NCI-H1694 (cell line): Measurements from ENCODE around the gene KDM5B.
"Not testable (repeated sequence)": the region's sequence is repeated elsewhere in the genome, so short reads cannot be mapped to it uniquely, and the experiment has no call there.

Experiments
- DNase-seq: peaks from one replicate; lab custom pipeline; 2025; lab: John Stamatoyannopoulos, UW

The KDM5B gene

DNA sequence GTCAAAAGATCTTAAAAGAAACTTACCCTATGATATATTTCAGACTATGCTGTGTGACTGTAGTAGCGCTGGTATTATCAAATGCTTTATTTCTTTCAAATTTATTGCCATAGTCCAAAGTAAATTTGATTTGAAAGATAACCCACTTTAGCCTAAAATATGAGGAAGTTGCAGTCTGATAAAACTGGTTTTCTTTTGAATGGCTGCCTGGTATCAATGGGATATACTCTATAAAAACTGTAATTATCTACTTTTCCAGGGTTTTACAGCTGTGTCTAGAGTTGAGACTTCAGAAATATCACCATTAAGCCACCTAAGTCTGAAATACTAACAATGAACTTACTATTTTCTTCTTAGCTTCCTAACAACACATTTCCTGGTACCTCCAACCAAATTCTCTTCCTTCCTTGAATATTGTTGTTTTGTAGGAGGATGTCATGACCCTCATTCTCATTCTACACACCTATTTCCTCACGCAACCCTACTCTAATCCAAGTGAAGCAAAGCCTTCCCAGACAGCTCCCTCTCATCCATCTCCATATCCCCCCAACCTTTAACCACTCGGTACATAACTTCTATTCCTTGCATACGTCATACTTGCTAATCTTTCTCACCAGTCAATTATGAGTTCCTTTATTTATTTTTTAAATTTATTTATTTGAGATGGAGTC is 17.0 kb downstream of the KDM5B start:
- DNase-seq, result no peak

DNA sequence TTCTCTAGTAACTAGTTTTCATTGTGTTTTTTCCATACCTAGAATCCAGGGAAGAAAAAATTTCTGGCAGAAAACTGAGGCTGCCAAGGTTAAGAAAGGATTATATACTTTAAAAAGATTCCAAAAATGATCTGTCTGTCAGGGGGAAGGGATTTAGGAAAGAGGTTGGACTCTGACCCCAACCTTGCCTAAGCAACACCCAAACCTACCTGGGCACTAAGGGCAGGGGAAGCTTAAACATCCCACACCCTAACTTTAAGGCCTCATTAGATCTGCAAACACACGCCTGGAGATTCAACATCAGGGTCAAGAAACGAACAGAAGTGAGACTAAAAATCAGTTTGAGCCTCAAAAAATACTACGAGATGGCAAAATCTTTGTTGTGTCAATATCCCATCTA is 19.4 kb downstream of the KDM5B start:
- no peak for DNase-seq

DNA sequence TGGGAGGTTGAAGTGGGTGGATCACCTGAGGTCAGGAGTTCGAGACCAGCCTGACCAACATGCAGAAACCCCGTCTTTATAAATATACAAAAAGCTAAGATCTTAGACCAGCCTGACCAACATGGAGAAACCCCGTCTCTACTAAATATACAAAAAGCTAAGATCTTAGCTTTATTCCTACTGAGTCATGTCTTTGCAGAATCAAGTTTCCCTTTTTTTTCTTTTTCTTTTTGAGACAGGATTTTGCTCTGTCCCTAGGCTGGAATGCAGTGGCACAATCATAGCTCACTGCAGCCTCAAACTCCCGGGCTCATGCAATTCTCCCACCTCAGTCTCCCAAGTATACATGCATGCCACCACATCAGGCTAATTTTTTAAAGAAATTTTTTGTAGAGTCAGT is 21.4 kb downstream of the KDM5B start:
- no peak for DNase-seq

DNA sequence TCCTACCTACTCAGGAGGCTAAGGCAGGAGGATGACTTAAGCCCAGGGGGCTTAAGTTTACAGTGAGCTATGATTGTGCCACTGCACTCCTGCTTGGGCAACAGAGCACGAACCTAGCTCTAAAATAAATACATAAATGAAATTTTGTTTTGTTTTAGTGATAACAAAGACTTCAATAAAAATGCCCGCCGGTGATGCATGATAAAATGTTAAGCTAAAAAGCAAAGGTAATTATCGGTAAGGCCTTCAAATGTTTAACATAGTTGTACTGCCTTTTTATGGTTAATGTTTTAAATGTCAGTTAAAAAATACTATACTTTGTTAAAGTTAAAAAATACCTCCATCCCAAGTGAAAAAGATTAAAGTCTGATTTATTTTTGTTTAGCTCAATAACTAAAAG is 27.0 kb downstream of the KDM5B start:
- no peak for DNase-seq

DNA sequence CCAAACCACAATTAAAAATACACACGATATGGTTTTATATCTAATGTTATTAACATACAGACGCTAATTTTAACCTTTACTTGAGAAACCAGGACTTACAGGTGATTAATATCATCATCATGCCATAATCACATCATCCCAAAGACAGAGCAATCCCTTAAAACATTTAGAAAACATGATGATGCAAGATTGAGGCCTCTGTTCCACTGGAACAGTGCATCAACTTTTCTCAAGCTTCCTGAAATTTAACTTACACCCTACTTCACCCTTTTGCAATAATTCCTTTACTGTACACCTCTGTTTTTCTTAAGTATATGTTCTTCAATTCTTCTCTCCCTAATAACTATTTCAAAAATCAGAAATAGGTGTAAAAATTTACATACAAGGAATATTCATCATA is 38.1 kb downstream of the KDM5B start:
- DNase-seq, result no peak

DNA sequence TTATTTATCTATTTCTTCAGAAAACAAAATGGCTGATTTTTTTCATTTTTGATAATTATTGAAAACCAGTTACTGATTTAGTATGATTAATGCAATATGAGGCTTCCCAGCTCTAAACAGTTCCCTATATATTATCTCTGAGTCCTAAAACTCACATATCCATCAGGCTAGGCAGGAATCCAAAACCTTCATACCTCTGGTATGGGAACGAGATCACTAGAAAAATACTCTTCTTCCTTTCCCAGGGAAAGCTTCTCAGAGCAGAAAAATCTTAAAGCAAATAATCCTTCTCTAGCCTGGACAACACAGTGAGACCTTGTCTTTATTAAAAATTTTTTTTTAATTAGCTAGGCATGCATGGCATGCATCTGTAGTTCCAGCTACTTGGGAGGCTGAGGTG is 42.5 kb downstream of the KDM5B start:
- DNase-seq, result no peak

DNA sequence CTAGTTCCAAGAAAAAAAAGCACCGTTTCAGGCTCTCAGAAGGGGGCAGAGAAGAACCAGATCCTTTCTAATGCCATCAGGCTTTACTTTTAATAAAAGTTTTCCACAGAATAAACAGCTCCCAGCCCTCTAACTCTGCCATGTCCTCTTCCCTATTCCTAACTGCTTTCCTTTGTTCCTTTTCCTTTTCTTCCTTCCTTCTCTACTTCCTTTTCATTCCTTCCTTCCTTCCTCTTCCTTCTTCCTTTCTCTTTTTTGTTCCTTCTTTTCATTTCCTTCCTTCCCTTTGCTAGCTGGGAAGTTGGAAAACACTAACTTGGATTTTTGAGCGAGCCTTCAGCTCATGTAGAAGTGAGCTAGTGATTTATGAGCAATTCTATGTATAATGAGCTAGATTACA is 46.2 kb downstream of the KDM5B start:
- no peak for DNase-seq

DNA sequence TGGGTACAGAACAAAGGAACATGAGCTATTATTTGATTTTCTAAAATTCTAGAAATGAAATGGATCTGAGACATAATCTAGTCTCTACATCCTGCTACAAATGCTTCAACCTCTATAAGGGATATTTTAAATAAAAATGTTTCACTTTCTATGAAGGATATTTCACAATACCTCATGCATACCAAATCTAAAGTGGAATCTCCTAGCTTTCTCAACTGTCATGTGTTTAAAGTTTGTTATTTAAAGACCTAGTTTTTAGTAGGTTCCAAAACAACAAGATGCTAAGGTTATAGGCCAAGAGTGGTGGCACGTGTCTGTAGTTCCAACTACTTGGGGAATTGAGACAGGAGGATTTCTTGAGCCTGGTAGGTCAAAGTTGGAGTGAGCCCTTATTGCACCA is 47.6 kb downstream of the KDM5B start:
- DNase-seq, result no peak

DNA sequence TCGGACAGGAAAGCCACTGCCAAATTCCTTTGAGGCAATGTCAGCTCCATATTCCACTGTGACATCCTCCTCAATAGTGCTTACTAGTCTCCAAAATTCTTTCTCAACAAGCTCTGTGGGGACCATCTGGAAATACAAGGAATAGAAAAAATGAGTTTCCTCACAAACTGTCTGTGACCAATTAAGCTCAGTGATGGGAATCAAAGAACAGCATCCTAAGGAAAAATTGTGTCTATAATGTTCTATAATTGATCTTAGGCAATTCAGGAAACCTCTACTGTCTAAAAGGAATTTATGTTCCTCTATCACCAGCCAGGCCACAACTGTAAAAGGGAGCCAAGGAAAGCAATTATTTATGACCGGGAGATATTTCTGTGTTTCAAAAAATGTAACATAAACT is 51.8 kb downstream of the KDM5B start:
- DNase-seq, result no peak

DNA sequence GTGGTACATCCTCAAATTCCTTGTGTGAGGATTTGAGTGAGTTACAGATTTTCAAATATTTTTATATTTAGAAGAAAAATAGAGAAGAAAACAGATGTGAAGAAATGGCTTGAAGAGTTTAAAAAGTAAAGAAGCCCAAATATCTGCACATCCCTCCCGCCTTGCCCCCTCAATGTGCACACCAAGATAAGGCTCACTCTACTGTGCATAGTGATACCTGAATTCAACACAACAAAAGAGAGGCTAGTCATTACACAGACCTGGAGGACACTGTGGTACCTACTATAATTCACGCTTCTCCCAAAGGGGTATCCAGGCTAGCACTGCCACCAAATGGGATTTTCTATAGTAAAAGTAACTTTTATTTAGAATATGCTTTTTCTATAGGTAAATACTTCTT is 53.9 kb downstream of the KDM5B start:
- no peak for DNase-seq

DNA sequence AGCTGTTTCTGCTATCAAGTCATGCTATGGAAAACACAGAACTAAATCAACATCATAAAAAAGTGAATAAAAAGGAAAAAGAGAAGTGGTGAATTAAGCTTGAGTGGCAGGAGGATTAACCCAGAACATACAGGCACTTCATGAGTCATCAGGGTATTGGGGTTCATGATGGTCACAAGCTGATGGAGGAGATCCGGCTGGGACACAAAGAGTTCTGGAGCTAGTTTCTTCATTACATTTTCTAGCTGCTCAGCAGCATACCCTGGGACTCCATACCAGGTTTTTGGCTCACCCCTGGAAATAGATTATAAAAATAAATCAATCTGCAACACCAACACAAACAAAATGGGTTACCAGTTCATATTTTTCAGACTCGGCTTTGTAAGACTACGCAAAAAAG is 55.4 kb downstream of the KDM5B start:
- DNase-seq, result no peak

DNA sequence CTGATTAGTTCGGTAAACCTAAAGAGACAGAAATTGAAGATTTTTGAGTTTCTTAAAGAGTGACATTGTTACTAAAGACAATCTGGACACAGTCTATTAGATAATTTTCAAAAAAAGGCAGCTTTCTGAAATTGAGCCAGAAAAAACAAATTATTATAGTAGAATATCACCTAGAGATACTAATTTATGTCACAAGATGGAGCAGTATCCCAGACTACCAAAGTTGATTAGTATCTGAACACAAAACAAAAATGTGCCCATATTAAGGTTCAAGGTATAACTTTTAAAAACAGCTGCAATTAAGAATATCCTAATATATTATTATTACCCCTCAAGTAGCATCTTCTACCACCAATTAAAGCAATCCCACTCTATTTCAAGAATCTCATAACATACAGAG is 57.5 kb downstream of the KDM5B start:
- peak; percentile 1 for DNase-seq

DNA sequence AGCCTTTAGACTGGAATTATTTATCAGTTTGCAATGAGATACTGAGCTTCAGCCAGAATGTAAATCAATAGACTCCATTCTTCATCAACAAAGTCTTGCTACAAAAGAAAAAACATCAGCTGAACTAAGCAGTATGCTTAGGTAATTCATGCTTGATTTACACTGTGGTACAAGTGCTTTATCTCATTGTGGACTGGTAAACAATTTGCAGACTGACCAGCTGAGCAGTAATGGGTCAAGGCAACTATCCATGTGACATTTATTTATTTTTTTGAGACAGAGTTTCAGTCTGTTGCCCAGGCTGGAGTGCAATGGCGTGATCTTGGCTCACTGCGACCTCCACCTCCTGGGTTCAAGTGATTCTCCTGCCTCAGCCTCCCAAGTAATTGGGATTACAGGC is 58.2 kb downstream of the KDM5B start:
- DNase-seq, result no peak

DNA sequence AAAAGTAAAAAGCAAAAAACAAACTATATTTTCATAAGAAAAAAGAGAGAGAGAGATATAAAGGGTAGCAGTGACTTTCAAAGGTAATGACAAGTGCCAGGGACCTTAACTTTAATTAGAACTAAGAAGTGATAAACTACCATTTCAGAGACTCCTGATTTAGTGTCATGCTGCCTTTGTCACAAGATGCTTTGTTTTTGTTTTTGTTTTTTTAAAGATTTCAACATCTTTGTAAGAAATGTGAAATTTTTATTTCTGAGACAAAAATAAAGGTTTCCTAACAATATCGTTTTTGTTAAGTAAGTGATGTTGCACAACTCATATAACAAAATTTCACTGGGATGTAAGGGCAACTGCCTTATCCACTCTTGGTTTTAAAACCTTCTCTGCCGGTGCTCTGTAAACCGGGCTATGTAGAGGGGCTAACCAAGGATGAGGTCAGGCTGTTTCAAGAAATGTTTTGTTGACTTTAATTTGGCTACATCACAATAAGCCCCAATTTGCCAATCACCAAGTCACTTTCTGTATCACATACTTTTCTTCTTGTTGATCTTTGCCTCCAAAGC is 62.8 kb downstream of the KDM5B start:
- no peak for DNase-seq

DNA sequence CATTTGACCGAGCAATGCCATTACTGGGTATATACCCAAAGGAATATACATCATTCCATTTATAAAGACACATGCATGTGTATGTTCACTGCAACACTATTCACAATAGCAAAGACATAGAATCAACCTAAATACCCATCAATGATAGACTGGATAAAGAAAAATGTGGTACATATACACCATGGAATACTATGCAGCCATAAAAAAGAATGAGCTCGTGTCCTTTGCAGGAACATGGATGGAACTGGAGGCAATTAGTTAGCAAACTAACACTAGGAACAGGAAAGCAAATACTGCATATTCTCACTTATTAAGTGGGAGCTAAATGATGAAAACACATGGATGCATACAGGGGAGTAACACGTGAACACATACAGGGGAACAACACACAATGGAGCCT is 63.5 kb downstream of the KDM5B start:
- DNase-seq, result not testable (repeated sequence)

DNA sequence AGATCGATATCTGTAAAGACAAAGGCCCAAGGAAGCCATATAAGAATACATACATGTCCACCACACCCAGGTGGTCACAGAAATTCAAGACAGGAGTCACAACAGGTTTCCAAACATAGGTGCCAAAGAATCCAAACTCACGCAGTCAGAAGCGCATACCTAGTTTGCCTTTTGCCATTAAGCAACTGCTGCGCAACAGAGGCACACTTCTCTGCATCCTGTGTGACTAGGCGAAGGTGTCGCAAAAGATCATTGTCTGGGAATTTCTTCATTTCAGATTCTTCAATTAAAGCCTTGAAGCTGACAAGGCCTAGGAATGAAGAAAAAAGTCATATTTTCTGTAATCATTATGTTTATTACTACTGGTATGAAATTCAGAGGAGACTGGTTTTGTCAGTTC is 65.7 kb downstream of the KDM5B start:
- DNase-seq, result no peak

DNA sequence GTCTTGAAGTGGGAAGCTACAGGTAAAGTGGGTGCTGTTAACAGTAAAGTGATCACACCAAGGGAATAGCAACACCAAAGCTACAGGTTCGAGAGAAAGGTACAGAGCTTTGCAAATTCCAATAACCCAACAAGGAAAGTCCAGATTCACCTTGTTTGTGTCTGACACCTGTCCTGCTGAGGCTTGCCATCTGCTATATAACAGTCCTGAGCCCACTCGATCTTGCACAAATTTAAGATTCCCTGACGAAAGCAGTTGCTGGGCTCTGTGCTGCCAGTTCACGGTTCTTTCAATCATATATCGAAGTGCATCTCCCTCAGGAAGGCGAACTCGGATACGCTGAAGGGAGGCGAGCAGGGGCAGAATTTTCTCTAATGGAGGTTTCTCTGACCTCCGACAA is 75.0 kb downstream of the KDM5B start:
- DNase-seq, result no peak

DNA sequence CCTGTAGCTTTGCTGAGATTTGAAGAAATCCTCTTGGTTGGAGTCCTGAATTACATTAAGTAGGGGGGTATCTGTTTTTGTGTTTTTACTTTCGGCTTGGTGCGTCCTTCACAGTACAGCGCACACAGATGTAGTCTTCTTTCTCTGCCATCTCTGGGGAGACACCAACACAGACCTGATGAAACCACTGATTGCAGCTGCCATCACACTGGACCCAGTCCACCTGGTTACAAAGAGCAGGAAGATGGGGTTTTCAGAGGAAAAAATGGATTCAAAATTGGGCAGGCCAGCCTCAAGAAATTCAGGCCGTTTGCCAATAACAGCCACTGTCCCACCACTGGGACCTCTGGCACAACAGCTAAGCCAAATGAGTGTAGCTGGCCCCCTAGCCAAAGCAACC is 79.3 kb downstream of the KDM5B start:
- DNase-seq, result no peak

DNA sequence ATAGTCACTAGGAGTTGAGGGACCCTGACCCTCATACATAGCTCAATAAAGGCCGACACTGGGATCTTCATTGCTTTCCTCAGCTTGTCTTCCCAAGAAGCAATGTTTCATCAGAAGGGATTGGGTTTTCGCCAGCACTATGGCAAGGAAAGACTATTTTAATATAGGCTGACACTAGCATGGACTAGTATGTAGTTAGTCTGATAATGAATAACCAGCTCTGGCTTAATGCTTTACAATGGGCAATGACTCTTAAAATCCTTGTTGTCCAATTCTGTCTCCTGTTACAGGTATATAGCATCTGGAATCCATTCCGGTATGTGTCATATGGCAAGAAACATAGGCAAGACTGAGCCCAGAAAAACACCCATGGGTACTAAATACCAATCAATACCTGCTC is 82.7 kb downstream of the KDM5B start:
- no peak for DNase-seq

DNA sequence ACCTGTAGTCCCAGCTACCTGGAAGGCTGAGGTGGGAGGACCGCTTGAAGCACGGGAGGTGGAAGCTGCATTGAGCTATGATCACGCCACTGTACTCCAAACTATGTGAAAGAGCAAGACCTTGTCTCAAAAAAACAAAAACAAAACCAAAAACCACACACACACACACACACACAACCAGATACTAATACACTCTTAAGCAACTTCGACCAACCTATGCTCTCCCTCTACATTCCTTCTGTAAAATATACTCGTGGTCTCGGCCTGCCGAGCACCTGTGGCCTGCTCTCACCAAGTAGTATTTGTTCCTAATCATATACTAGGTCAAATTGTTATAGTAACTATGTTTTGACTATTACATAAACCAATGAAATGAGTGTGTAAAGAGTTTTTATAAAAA is 84.5 kb downstream of the KDM5B start:
- DNase-seq, result no peak

DNA sequence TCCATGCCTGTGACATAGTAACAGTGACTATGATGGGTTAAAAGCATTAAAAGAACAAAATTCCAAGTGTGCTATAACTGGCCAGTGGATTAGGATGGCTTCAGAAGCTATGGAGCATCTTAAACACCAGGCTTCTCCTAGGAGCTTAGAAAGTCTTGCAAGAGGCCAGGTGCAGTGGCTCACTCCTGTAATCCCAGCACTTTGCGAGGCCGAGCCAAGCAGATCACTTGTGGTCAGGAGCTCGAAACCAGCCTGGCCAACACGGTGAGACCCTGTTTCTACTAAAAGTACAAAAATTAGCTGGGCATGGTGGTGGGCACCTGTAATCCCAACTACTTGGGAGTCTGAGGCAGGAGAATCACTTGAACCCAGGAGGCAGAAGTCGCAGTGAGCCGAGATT is 85.2 kb downstream of the KDM5B start:
- DNase-seq, result not testable (repeated sequence)

DNA sequence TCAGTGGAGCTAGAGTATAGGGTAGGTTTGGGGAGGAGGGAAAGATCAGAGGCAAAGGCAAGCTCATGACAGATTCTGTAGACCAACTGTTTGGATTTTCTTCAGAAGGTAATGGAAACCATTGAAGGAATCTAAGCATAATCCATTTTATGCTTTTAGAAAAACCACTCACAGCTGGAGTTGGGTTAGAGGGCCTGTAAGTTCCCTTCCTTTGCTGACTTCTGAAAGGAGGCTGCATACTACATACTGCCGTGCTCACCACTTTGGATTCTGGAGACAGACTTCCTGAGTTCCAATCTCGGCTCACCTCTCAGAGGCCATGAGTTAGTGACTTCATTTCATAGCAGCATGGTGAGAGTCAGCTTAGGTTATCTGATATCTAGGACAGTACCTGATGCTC is 91.6 kb downstream of the KDM5B start:
- DNase-seq, result no peak

DNA sequence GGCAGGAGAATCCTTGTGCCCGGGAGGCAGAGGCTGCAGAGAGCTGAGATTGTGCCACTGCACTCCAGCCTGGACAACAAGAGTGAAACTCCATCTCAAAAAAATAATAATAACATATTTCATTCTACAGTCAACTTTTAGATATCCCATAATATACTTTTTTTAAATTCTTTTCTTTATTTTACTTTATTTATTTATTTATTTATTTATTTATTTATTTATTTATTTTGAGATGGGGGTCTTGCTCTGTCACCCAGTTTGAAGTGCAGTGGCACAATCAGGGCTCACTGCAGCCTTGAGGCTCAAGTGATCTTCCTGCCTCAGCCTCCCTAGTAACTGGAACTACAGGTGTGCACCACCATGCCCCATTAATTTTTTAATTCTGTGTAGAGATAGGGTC is 94.0 kb downstream of the KDM5B start:
- DNase-seq, result not testable (repeated sequence)

DNA sequence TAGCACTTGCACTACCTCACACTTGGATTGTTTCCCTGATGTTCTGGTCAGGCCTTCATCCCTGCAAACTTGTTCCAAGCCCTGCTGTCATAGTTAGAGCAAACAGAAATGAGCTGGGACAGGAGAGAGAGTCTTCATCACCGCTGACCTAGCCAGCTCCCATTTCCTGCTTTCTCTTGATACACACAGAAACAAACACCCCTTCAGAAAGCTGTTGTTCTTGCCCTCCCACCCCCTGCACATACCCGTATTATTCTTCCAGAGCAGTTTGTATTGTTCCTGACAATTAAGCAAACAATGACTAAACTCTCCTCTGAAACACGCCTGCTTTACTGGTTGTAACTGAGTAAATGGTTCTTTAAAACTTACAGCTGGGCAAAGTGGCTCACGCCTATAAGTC is 95.1 kb downstream of the KDM5B start:
- no peak for DNase-seq
